ENCODE measurements around the gene PPARGC1A.

The PPARGC1A gene

GRCh38 chr4:23779839-23780238, 110.0 kb downstream of the PPARGC1A start:
- no peak for TF ChIP-seq CTCF (IDR thresholded peaks at IDR 0.05; ENCODE audit: low read depth, low read length)
- no peak for DNase-seq (ENCODE audit: low read depth, low spot score)
- no peak overlapping the region for H3K4me3 ChIP-seq (ENCODE audit: low read depth, low read length)
- in situ Hi-C loops (cut with HindIII; ENCODE audit: low sequenced_read_pairs), result no loop called here

GRCh38 chr4:23779422-23779821, 110.4 kb downstream of the PPARGC1A start:
- no peak for DNase-seq (ENCODE audit: low read depth, low spot score)
- no peak overlapping the region for H3K4me3 ChIP-seq (ENCODE audit: low read depth, low read length)
- TF ChIP-seq CTCF (IDR thresholded peaks at IDR 0.05; ENCODE audit: low read depth, low read length), result no peak
- in situ Hi-C loops (cut with HindIII; ENCODE audit: low sequenced_read_pairs), result no loop called here

- DNase-seq (ENCODE audit: low read depth, low spot score), result no peak
- in situ Hi-C loops (cut with HindIII; ENCODE audit: low sequenced_read_pairs), result no loop called here
- no peak overlapping the region for H3K4me3 ChIP-seq (ENCODE audit: low read depth, low read length)
- TF ChIP-seq CTCF (IDR thresholded peaks at IDR 0.05; ENCODE audit: low read depth, low read length), result no peak
Observed at GRCh38 chr4:23775694-23776093, 114.2 kb downstream of the PPARGC1A start.

- no peak for TF ChIP-seq CTCF (IDR thresholded peaks at IDR 0.05; ENCODE audit: low read depth, low read length)
- in situ Hi-C loops (cut with HindIII; ENCODE audit: low sequenced_read_pairs), result no loop called here
- no peak for DNase-seq (ENCODE audit: low read depth, low spot score)
- no peak overlapping the region for H3K4me3 ChIP-seq (ENCODE audit: low read depth, low read length)
Observed at GRCh38 chr4:23774909-23775308, 114.9 kb downstream of the PPARGC1A start.

GRCh38 chr4:23773884-23774636, 115.8 kb downstream of the PPARGC1A start:
- in situ Hi-C loops (cut with HindIII; ENCODE audit: low sequenced_read_pairs), result no loop called here
- no peak for TF ChIP-seq CTCF (IDR thresholded peaks at IDR 0.05; ENCODE audit: low read depth, low read length)
- no peak for DNase-seq (ENCODE audit: low read depth, low spot score)
- H3K4me3 ChIP-seq (ENCODE audit: low read depth, low read length), result no peak overlapping the region

- peak; percentile 22 for DNase-seq (ENCODE audit: low read depth, low spot score)
- in situ Hi-C loops (cut with HindIII; ENCODE audit: low sequenced_read_pairs), result no loop called here
- no peak for TF ChIP-seq CTCF (IDR thresholded peaks at IDR 0.05; ENCODE audit: low read depth, low read length)
- H3K4me3 ChIP-seq (ENCODE audit: low read depth, low read length), result no peak overlapping the region
Observed at GRCh38 chr4:23770011-23770410, 119.8 kb downstream of the PPARGC1A start.
